Smooth muscle cell (in vitro differentiated cells): ENCODE measurements around the gene POLR3G. TPM values are rescaled to one million over a fixed set of nuclear protein-coding genes. Genes with fewer than 3 reads are reported as not detected.

Experiments used
- DNase-seq: peaks from one replicate; lab custom pipeline; 2025; ENCODE audit not compliant: unreplicated experiment; lab: John Stamatoyannopoulos, UW
- H2AFZ ChIP-seq: fragments of 200-600 bp; sonication (generic); 2 replicates; pipeline ENCODE4 v1.6.0; 2016; ENCODE audit warnings: antibody characterized with exemption, low read depth, mild to moderate bottlenecking
- H3F3A ChIP-seq: fragments of 200-600 bp; sonication (generic); 2 replicates; pipeline ENCODE4 v1.6.0; 2017; ENCODE audit warnings: antibody characterized with exemption, low read depth
- H3K27ac ChIP-seq: fragments of 200-600 bp; sonication (generic); 2 replicates; pipeline ENCODE4 v1.5.1; 2016; ENCODE audit warnings: low read depth, mild to moderate bottlenecking
- H3K27me3 ChIP-seq: fragments of 200-600 bp; sonication (generic); 2 replicates; pipeline ENCODE4 v1.6.1; 2016; ENCODE audit warnings: low read depth, mild to moderate bottlenecking
- H3K36me3 ChIP-seq: fragments of 200-600 bp; sonication (generic); 2 replicates; pipeline ENCODE4 v1.5.1; 2016; ENCODE audit warnings: low read depth
- H3K4me1 ChIP-seq: fragments of 200-600 bp; sonication (generic); 2 replicates; pipeline ENCODE4 v1.5.1; 2016; ENCODE audit warnings: low read depth
- H3K4me2 ChIP-seq: fragments of 200-600 bp; sonication (generic); 2 replicates; pipeline ENCODE4 v1.6.0; 2016; ENCODE audit warnings: mild to moderate bottlenecking
- H3K4me3 ChIP-seq: fragments of 200-600 bp; sonication (generic); 2 replicates; pipeline ENCODE4 v1.5.1; 2016; ENCODE audit warnings: mild to moderate bottlenecking
- H3K79me2 ChIP-seq: fragments of 200-600 bp; sonication (generic); 2 replicates; pipeline ENCODE4 v1.6.0; 2016; ENCODE audit warnings: low read depth, mild to moderate bottlenecking
- H3K9ac ChIP-seq: fragments of 200-600 bp; sonication (generic); 2 replicates; pipeline ENCODE4 v1.6.0; 2016; ENCODE audit warnings: low read depth
- H3K9me3 ChIP-seq: fragments of 200-600 bp; sonication (generic); replicated peaks from 2 replicates; pipeline ENCODE4 v1.5.1; 2016; ENCODE audit warnings: low read depth
- H4K20me1 ChIP-seq: fragments of 200-600 bp; sonication (generic); 2 replicates; pipeline ENCODE4 v1.6.0; 2016; ENCODE audit warnings: low read depth
- CTCF ChIP-seq: fragments of 200-600 bp; sonication (generic); IDR thresholded peaks from 2 replicates; pipeline ENCODE4 v1.5.1; 2017; ENCODE audit warnings: borderline replicate concordance, mild to moderate bottlenecking, antibody characterized with exemption; ENCODE audit not compliant: insufficient read depth, poor library complexity, severe bottlenecking
- WGBS: methylation state at CpG from one replicate; pipeline ENCODE4 v1.1.7; 2016; ENCODE audit warnings: low lambda C conversion rate; 5-methylcytosine and 5-hydroxymethylcytosine counted together
- polyA plus RNA-seq: library from polyadenylated mRNA; unstranded; fragments of >200 nt; fragmentation: Nextera tagmentation; extraction: Ambion mirVana; gene quantifications from 2 replicates; pipeline ENCODE4 v1.2.1, GENCODE V29; 2016
- total RNA-seq: library from RNA; depleted of rRNA; stranded (reverse); fragments of >200 nt; gene quantifications from 2 replicates; pipeline ENCODE4 v1.2.3, GENCODE V29; 2014

The POLR3G gene
- total and polyA plus RNA-seq, 2 experiments from 2014 or later: 1.6 to 2.3 TPM

- H3K79me2 ChIP-seq: peaks cover 5% of the 10 kb centered on the region
- WGBS: 85% methylated on average over 3 of the region's 3 CpGs
- no peak for TF ChIP-seq CTCF
- H4K20me1 ChIP-seq: no peaks in the 10 kb centered on the region
- no peaks in the 10 kb centered on the region for H3K27me3 ChIP-seq
- H3K4me1 ChIP-seq: no peaks in the 10 kb centered on the region
- H2AFZ ChIP-seq: no peak overlapping the region
- no peak overlapping the region for H3K4me2 ChIP-seq
- H3K4me3 ChIP-seq: no peak overlapping the region
- no peak for DNase-seq
- H3K9me3 ChIP-seq: no peaks in the 10 kb centered on the region
- H3F3A ChIP-seq: no peaks in the 10 kb centered on the region
- no peaks in the 10 kb centered on the region for H3K36me3 ChIP-seq
- no peak overlapping the region for H3K27ac ChIP-seq
- no peak overlapping the region for H3K9ac ChIP-seq
These were observed 59.1 kb downstream of the POLR3G start for GRCh38 chr5:90533794-90534193.

GRCh38 chr5:90534922-90535321 is 60.3 kb downstream of the POLR3G start:
- 78% methylated on average over 3 of the region's 3 CpGs for WGBS
- TF ChIP-seq CTCF: no peak
- Histone ChIP-seq H3K4me3 (no peak overlapping the region), H3K9ac (no peak overlapping the region), H4K20me1 (no peaks in the 10 kb centered on the region), H3K36me3 (no peaks in the 10 kb centered on the region), H3K27ac (no peak overlapping the region), H3K79me2 (no peaks in the 10 kb centered on the region), H3K9me3 (no peaks in the 10 kb centered on the region), H2AFZ (no peak overlapping the region), H3K4me1 (no peaks in the 10 kb centered on the region), H3K4me2 (no peak overlapping the region), H3K27me3 (no peaks in the 10 kb centered on the region), H3F3A (no peaks in the 10 kb centered on the region)
- no peak for DNase-seq

DNA sequence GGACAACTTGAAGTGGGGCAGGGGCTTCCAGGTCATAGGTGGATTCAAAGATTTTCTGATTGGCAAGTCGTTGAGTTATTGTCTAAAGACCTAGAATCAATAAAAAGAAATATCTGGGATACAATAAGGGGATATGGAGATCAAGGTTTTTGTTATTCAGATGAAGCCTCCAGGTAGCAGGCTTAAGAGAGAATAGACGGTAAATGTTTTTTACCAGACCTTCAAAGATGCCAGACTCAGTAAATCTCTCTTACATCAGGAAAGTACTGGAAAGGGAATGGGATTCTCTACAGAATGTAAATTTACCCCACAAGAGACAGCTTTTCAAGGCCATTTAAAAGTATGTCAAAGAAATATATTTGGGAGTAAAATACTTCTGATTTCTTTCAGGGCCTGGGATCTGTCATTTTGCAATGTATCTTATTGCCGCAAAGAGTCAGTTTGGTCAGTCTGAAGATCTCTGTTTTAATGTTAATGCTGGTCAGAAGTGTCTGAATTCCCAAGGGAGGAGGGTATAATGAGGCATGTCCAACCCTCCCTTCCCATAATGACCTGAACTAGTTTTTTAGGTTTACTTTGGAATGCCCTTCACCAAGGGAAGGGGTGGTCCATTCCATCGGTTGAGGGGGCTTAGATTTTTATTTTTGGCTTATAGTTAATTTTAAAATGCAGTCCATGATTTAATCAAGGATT is 68.3 kb downstream of the POLR3G start:
- Histone ChIP-seq H3K36me3 (no peaks in the 10 kb centered on the region), H3K4me1 (no peaks in the 10 kb centered on the region), H3F3A (no peaks in the 10 kb centered on the region), H3K9me3 (no peaks in the 10 kb centered on the region), H3K4me3 (no peak overlapping the region), H3K9ac (no peak overlapping the region), H2AFZ (no peak overlapping the region), H3K27ac (no peak overlapping the region), H3K4me2 (no peak overlapping the region), H4K20me1 (no peaks in the 10 kb centered on the region), H3K27me3 (no peaks in the 10 kb centered on the region), H3K79me2 (no peaks in the 10 kb centered on the region)
- 55% methylated on average over 4 of the region's 4 CpGs for WGBS
- no peak for DNase-seq
- TF ChIP-seq CTCF: no peak

- no peak for DNase-seq
- Histone ChIP-seq H3K27me3 (no peaks in the 10 kb centered on the region), H3K9me3 (no peaks in the 10 kb centered on the region), H3K4me2 (no peak overlapping the region), H3K9ac (no peak overlapping the region), H4K20me1 (no peaks in the 10 kb centered on the region), H3K27ac (no peak overlapping the region), H3K36me3 (no peaks in the 10 kb centered on the region), H2AFZ (no peak overlapping the region), H3K4me3 (no peak overlapping the region), H3K79me2 (no peaks in the 10 kb centered on the region), H3F3A (no peaks in the 10 kb centered on the region), H3K4me1 (no peaks in the 10 kb centered on the region)
- TF ChIP-seq CTCF: no peak
- WGBS: 86% methylated on average over 2 of the region's 2 CpGs
These were observed 70.8 kb downstream of the POLR3G start for GRCh38 chr5:90545511-90545910.
